PC-3 (cell line): ENCODE measurements around the gene HAGH. TPM values are rescaled to one million over a fixed set of nuclear protein-coding genes. Genes with fewer than 3 reads are reported as not detected.

Source experiments
- ATAC-seq: fragments of 200-7000 bp; cut with Tn5 transposase; 2 replicates; pipeline ENCODE4 v1.9.1; 2020; ENCODE audit warnings: mild to moderate bottlenecking, moderate library complexity
- BruUV-seq: library from RNA; stranded (reverse); fragments of 400-500 nt; replicated peaks from 2 replicates; lab custom pipeline; 2021; lab: Mats Ljungman, UMichigan
- CTCF ChIA-PET: fragments of 300-600 bp; sonication (Branson Sonifier 250); formaldehyde crosslinking; loops from one replicate; lab custom pipeline; 2022; ENCODE audit warnings: antibody characterized with exemption; lab: Charles Lee
- POLR2A ChIA-PET: fragments of 300-600 bp; sonication (Branson Sonifier 250); formaldehyde crosslinking; loops from one replicate; lab custom pipeline; 2022; ENCODE audit warnings: antibody characterized with exemption; ENCODE audit not compliant: unreplicated experiment; lab: Charles Lee
- DNase-seq: peaks from one replicate; pipeline ENCODE4 v3.0.0-alpha.2; 2015
- H2AFZ ChIP-seq: fragments of 300-600 bp; sonication (generic); 2 replicates; pipeline ENCODE4 v1.6.0; 2016; ENCODE audit warnings: antibody characterized with exemption, low read length
- H3F3A ChIP-seq: fragments of 300-600 bp; sonication (generic); one replicate; pipeline ENCODE4 v1.6.0; 2017; ENCODE audit warnings: antibody characterized with exemption, low read length, control low read depth, mild to moderate bottlenecking; ENCODE audit not compliant: unreplicated experiment
- H3K27ac ChIP-seq: fragments of 300-600 bp; sonication (generic); 2 replicates; pipeline ENCODE4 v1.5.1; 2016; ENCODE audit warnings: mild to moderate bottlenecking, low read length
- H3K27me3 ChIP-seq: fragments of 300-600 bp; sonication (generic); 2 replicates; pipeline ENCODE4 v1.6.1; 2016; ENCODE audit warnings: low read length, mixed read lengths
- H3K36me3 ChIP-seq: fragments of 300-600 bp; sonication (generic); 2 replicates; pipeline ENCODE4 v1.6.1; 2016; ENCODE audit warnings: low read depth, mixed run types, low read length, mixed read lengths
- H3K4me1 ChIP-seq: fragments of 300-600 bp; sonication (generic); 2 replicates; pipeline ENCODE4 v1.5.1; 2016; ENCODE audit warnings: low read length; ENCODE audit not compliant: insufficient read depth
- H3K4me2 ChIP-seq: fragments of 300-600 bp; sonication (generic); 2 replicates; pipeline ENCODE4 v1.6.0; 2016; ENCODE audit warnings: low read length
- H3K4me3 ChIP-seq: fragments of 300-600 bp; sonication (generic); 2 replicates; pipeline ENCODE4 v1.5.1; 2016; ENCODE audit warnings: mild to moderate bottlenecking, low read length, mixed read lengths
- H3K79me2 ChIP-seq: fragments of 300-600 bp; sonication (generic); 2 replicates; pipeline ENCODE4 v1.6.1; 2017; ENCODE audit warnings: low read length, mixed read lengths
- H3K9ac ChIP-seq: fragments of 300-600 bp; sonication (generic); 2 replicates; pipeline ENCODE4 v1.6.0; 2016; ENCODE audit warnings: mild to moderate bottlenecking, low read length
- H3K9me2 ChIP-seq: fragments of 300-600 bp; sonication (generic); replicated peaks from 2 replicates; pipeline ENCODE4 v1.6.1; 2016; ENCODE audit warnings: mixed run types, low read length, mixed read lengths
- H3K9me3 ChIP-seq: fragments of 300-600 bp; sonication (generic); 2 replicates; pipeline ENCODE4 v1.6.1; 2016; ENCODE audit warnings: low read length, mixed read lengths
- H4K20me1 ChIP-seq: fragments of 300-600 bp; sonication (generic); 2 replicates; pipeline ENCODE4 v1.6.1; 2016; ENCODE audit warnings: low read length, mixed read lengths
- EZH2 ChIP-seq: fragments of 300-600 bp; sonication (generic); IDR thresholded peaks from one replicate; pipeline ENCODE4 v1.6.1; 2017; ENCODE audit warnings: antibody characterized with exemption, mild to moderate bottlenecking, low read length; ENCODE audit not compliant: unreplicated experiment
- EZH2phosphoT487 ChIP-seq: fragments of 300-600 bp; sonication (generic); IDR thresholded peaks from 2 replicates; pipeline ENCODE4 v1.6.1; 2018; ENCODE audit warnings: mild to moderate bottlenecking, antibody characterized with exemption, low read length, borderline replicate concordance
- intact Hi-C: fragments of 100-400 bp; cut with micrococcal nuclease; formaldehyde crosslinking; loops from 2 replicates; pipeline ENCODE4 v1.9.0; 2023
- total RNA-seq: library from RNA; depleted of rRNA; stranded (reverse); fragments of >200 nt; gene quantifications from 2 replicates; pipeline ENCODE4 v1.2.3, GENCODE V29; 2014
- TF ChIP-seq, protein P1 (sequence below): fragments of 300-600 bp; sonication (generic); conservative IDR thresholded peaks from 2 replicates; pipeline ENCODE4 v1.5.1; 2017; ENCODE audit warnings: antibody characterized with exemption, low read depth, mild to moderate bottlenecking, low read length

The HAGH gene
- total RNA-seq, 1 experiment from 2014 or later: 99.5 TPM

GRCh38 chr16:1858189-1858865 is 31.7 kb upstream of the HAGH start:
- no peak for ATAC-seq
- no peak overlapping the region for H3K4me3 ChIP-seq

DNA sequence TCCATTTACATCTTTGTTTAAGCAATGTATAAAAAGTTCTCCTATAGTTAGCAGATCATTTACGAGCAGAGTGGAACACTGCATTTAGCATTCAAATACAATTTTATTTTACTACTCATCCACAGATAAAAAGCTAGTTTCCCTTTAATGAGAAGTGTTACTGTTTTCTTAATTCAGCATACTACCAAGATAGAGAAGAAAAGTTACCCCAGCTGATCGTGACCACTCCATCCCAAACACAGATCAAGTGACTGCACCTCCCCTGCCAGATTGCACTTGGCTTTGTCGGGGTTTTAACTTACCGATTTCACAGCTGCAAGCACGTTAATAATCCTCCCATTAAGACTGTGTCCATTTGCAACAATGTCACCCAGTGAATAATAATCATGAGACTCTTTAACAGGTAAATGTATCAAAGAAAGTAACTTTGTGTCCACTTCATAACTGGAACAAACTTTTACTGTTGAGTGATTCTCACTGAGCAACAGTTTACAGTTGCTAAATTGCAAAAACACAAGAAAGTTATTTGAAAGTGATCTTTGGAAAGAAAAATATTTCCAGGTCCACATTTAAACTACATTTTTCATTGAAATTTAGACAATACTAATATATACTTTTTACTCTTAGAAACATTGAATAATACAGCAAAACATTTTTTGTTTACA is 30.9 kb upstream of the HAGH start:
- H3K4me2 ChIP-seq: no peak overlapping the region
- no peaks in the 10 kb centered on the region for H3K27me3 ChIP-seq
- POLR2A ChIA-PET: no interaction called here
- no peaks in the 10 kb centered on the region for H3K36me3 ChIP-seq
- CTCF ChIA-PET: no interaction called here
- no peaks in the 10 kb centered on the region for H3K79me2 ChIP-seq
- no peaks in the 10 kb centered on the region for H3K4me1 ChIP-seq
- DNase-seq (no peak), ATAC-seq (no peak)
- TF ChIP-seq EZH2 (no peak), EZH2phosphoT487 (no peak)
- TF ChIP-seq, protein P1, sequence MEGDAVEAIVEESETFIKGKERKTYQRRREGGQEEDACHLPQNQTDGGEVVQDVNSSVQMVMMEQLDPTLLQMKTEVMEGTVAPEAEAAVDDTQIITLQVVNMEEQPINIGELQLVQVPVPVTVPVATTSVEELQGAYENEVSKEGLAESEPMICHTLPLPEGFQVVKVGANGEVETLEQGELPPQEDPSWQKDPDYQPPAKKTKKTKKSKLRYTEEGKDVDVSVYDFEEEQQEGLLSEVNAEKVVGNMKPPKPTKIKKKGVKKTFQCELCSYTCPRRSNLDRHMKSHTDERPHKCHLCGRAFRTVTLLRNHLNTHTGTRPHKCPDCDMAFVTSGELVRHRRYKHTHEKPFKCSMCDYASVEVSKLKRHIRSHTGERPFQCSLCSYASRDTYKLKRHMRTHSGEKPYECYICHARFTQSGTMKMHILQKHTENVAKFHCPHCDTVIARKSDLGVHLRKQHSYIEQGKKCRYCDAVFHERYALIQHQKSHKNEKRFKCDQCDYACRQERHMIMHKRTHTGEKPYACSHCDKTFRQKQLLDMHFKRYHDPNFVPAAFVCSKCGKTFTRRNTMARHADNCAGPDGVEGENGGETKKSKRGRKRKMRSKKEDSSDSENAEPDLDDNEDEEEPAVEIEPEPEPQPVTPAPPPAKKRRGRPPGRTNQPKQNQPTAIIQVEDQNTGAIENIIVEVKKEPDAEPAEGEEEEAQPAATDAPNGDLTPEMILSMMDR: no peak
- H4K20me1 ChIP-seq: no peaks in the 10 kb centered on the region
- no peak overlapping the region for H3K4me3 ChIP-seq
- H3K9me2 ChIP-seq: no peaks in the 10 kb centered on the region
- no peak overlapping the region for H3K9ac ChIP-seq
- H3K27ac ChIP-seq: no peak overlapping the region
- intact Hi-C loops: no loop called here
- BruUV-seq: no TSS peak
- no peak overlapping the region for H2AFZ ChIP-seq
- H3K9me3 ChIP-seq: no peaks in the 10 kb centered on the region
- no peaks in the 10 kb centered on the region for H3F3A ChIP-seq

More at GRCh38 chr16:1858189-1858865, 31.7 kb upstream of the HAGH start:
- POLR2A ChIA-PET: no interaction called here
- no peaks in the 10 kb centered on the region for H3K27me3 ChIP-seq
- intact Hi-C loops: no loop called here
- H3F3A ChIP-seq: no peaks in the 10 kb centered on the region
- no peaks in the 10 kb centered on the region for H3K79me2 ChIP-seq
- H3K4me1 ChIP-seq: no peaks in the 10 kb centered on the region
- TF ChIP-seq, protein P1: no peak
- TF ChIP-seq EZH2phosphoT487: no peak
- no peak for TF ChIP-seq EZH2
- H3K9ac ChIP-seq: no peak overlapping the region
- no peak overlapping the region for H3K4me2 ChIP-seq
- no peaks in the 10 kb centered on the region for H4K20me1 ChIP-seq
- no peak overlapping the region for H3K27ac ChIP-seq
- BruUV-seq: no TSS peak
- CTCF ChIA-PET: no interaction called here
- H3K36me3 ChIP-seq: no peaks in the 10 kb centered on the region
- no peaks in the 10 kb centered on the region for H3K9me3 ChIP-seq
- H2AFZ ChIP-seq: no peak overlapping the region
- H3K9me2 ChIP-seq: no peaks in the 10 kb centered on the region
- no peak for DNase-seq

- Histone ChIP-seq H3K4me2 (no peak overlapping the region), H3K79me2 (no peaks in the 10 kb centered on the region), H3K4me3 (no peak overlapping the region), H3K36me3 (no peaks in the 10 kb centered on the region), H3K9me3 (no peaks in the 10 kb centered on the region), H3K27ac (no peak overlapping the region), H3K4me1 (no peaks in the 10 kb centered on the region), H3K9ac (no peak overlapping the region), H3K9me2 (no peaks in the 10 kb centered on the region), H4K20me1 (no peaks in the 10 kb centered on the region), H2AFZ (no peak overlapping the region), H3K27me3 (no peaks in the 10 kb centered on the region), H3F3A (no peaks in the 10 kb centered on the region)
- ATAC-seq (no peak), DNase-seq (no peak)
- intact Hi-C loops: no loop called here
- BruUV-seq: no TSS peak
- CTCF ChIA-PET: no interaction called here
- TF ChIP-seq EZH2phosphoT487 (no peak), EZH2 (no peak)
- TF ChIP-seq, protein P1: no peak
- POLR2A ChIA-PET: no interaction called here
Observed at GRCh38 chr16:1851793-1852192, 25.2 kb upstream of the HAGH start.
